K562 (cell line): ENCODE data around the gene CBS.
"Not testable (repeated sequence)": the region's sequence is repeated elsewhere in the genome, so short reads cannot be mapped to it uniquely, and the experiment has no call there.

Experiments used
- ARID4B ChIP-seq: sonication (generic); formaldehyde crosslinking; IDR thresholded peaks from 2 replicates; pipeline ENCODE4 v1.8.0; 2022; ENCODE audit warnings: mild to moderate bottlenecking, missing genetic modification reagents
- CTCF ChIP-seq, 3 experiments: IDR thresholded peaks in 2 of 3; conservative IDR thresholded peaks in 1 of 3; 2 replicates each; pipeline ENCODE4 v1.5.1; 2011 to 2012; ENCODE audit warnings: low read length in 3 of 3, mild to moderate bottlenecking in 3 of 3, control low read depth in 2 of 3, improper control_type of control experiment in 1 of 3, inconsistent platforms in 1 of 3, low read depth in 1 of 3, mixed read lengths in 1 of 3, moderate library complexity in 1 of 3; ENCODE audit not compliant: insufficient read depth in 2 of 3

- TF ChIP-seq CTCF (IDR thresholded peaks at IDR 0.05 in 2 of 3, conservative IDR thresholded peaks at IDR 0.05 in 1 of 3; ENCODE audit: insufficient read depth in 2 of 3, low read depth in 1 of 3, low read length in 3 of 3); ARID4B: not testable (repeated sequence)
These were observed 26.0 kb upstream of the CBS start for GRCh38 chr21:43101676-43102075.
